NB4 (cell line): Measurements from ENCODE around the gene BACE2.

Source experiments
- MAX ChIP-seq: IDR thresholded peaks from 2 replicates; pipeline ENCODE4 v1.6.1; 2011; ENCODE audit warnings: low read depth, low read length
- POLR2A ChIP-seq: IDR thresholded peaks from 2 replicates; pipeline ENCODE4 v1.6.1; 2011; ENCODE audit warnings: mild to moderate bottlenecking; ENCODE audit not compliant: insufficient read length; ENCODE audit errors: extremely low read depth
- TF ChIP-seq, protein P1 (sequence below): IDR thresholded peaks from one replicate; pipeline ENCODE4 v1.5.1; 2012; ENCODE audit warnings: low read depth, low read length

DNA sequence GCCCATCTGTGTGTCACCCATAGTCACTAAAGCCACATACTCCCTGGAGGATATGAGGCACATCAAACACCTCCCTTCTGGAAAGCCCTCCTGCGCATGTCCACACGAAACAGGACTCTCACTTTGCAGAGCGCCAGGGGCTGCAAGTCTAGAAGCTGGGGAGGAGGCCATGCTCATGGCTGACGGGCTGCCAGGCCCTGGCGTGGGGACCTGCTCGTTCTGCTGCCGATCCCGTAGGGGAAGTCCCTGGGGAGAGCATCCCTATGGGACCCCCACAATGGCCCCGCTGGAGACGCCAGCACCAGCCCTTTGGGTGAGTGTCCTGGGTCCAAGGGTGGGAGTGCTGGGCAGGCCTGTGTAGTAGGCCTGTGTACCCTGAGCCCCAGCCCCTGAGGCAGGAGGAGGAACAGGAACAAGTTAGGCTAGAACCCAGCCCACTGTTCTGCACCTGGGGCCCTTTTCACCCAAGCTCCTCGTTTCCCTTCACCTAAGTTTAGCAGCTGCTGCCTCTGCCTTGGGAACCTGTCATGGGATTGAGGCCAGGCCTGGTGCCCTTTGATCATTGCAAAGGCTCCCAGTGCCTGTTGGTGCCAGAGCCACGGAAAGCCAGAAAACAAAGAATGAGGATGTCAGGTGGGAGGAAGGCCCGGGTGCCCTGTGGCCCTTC is 158.6 kb downstream of the BACE2 start:
- TF ChIP-seq, protein P1, sequence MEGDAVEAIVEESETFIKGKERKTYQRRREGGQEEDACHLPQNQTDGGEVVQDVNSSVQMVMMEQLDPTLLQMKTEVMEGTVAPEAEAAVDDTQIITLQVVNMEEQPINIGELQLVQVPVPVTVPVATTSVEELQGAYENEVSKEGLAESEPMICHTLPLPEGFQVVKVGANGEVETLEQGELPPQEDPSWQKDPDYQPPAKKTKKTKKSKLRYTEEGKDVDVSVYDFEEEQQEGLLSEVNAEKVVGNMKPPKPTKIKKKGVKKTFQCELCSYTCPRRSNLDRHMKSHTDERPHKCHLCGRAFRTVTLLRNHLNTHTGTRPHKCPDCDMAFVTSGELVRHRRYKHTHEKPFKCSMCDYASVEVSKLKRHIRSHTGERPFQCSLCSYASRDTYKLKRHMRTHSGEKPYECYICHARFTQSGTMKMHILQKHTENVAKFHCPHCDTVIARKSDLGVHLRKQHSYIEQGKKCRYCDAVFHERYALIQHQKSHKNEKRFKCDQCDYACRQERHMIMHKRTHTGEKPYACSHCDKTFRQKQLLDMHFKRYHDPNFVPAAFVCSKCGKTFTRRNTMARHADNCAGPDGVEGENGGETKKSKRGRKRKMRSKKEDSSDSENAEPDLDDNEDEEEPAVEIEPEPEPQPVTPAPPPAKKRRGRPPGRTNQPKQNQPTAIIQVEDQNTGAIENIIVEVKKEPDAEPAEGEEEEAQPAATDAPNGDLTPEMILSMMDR, result no peak
- no peak for TF ChIP-seq POLR2A
- TF ChIP-seq MAX, result no peak
